NCI-H774 (cell line): ENCODE data around the gene MLF2.
A peak's percentile ranks its signal among the peaks of the same experiment; 100 is the strongest.

ENCODE experiments used
- DNase-seq: peaks from one replicate; lab custom pipeline; 2025; lab: John Stamatoyannopoulos, UW

The MLF2 gene

DNA sequence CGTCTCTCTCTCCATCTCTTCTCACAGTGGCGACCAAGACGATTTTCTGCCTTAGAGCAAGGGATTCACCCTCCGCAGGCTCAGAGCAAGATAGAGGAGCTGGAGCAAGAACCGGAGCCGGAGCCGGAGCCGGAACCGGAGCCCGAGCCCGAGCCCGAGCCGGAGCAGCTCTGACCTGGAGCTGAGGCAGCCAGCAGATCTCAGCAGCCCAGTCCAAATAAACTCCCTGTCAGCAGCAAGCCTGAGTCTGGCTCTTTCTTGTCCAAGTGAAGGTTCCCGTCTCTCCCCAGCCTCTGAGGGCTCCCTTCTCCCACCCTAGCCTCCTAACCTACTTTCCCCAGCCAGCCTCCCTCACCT, 25.3 kb upstream of the MLF2 start:
- DNase-seq, result no peak

DNA sequence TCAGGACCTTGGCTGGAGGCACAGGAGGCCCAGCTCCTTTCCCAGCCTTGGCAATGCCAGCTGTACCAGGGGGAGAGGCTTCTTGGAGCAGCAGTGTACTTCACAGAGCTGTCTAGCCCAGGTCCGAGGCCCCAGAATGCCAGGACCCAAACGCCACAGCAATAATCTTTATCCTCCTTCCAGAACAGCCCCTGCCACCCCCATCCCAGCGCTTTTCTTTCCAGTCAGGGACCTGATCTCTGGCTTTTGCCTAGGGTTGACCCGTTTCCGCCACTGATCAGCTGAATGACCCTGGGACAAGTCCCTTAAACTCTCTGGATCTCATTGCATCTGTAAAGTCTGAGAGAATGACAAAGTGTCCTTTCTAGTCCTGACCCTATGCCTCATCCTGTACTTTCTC, 24.4 kb upstream of the MLF2 start:
- DNase-seq, result no peak

DNA sequence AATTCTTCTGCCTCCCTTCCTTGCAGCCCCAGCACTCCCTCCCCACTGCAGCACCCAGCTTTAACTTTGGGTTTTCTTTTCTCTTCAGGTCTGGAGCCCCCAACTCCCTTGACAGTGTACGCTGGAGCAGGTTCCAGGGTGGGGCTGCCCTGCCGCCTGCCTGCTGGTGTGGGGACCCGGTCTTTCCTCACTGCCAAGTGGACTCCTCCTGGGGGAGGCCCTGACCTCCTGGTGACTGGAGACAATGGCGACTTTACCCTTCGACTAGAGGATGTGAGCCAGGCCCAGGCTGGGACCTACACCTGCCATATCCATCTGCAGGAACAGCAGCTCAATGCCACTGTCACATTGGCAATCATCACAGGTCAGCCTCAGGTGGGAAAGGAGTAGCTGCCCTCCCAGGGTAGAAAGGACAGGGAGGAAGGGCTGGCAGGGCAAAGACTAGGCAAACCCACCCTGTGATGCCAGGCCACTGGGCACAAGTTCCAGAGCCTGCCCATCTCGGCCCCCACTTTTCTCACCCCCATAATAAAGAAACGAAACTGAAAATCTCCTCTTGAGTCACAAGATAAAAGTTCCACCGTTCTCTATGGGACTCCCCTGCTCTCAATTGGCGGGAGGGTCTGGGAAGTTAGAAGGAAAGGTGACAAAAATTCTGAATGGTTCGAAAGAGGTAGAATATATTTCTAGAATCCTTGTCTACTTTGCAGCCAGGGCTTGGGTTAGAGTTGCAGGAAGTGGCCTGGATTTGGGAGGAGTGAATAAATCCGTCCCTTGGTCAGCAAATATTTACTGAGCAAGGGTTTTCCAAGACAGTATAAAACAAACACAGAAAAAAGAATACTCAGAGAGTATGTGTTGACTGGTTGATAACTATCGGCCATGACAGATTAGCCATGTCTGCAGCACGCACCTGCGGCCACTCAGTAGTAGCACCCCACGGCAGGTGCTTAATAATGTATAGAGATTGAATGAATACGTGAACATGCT, 22.5 kb upstream of the MLF2 start:
- DNase-seq, result peak; percentile 20

DNA sequence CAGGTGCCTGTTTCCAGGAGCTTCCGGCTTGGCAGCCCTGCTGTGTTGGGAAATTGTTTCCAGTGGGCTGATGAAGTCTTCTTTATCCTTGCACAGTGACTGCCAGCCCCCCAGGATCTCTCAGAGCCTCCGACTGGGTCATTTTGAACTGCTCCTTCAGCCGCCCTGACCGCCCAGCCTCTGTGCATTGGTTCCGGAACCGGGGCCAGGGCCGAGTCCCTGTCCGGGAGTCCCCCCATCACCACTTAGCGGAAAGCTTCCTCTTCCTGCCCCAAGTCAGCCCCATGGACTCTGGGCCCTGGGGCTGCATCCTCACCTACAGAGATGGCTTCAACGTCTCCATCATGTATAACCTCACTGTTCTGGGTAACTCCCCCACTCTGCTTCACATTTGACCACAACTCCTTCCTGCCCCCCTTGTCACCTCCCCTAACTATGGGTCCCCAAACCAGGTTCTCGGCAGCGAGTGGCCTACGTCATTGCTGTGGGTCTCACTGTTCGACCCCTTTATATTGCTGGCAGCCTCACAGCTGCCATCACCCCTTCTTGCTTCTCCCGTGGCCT, 21.6 kb upstream of the MLF2 start:
- DNase-seq, result no peak

DNA sequence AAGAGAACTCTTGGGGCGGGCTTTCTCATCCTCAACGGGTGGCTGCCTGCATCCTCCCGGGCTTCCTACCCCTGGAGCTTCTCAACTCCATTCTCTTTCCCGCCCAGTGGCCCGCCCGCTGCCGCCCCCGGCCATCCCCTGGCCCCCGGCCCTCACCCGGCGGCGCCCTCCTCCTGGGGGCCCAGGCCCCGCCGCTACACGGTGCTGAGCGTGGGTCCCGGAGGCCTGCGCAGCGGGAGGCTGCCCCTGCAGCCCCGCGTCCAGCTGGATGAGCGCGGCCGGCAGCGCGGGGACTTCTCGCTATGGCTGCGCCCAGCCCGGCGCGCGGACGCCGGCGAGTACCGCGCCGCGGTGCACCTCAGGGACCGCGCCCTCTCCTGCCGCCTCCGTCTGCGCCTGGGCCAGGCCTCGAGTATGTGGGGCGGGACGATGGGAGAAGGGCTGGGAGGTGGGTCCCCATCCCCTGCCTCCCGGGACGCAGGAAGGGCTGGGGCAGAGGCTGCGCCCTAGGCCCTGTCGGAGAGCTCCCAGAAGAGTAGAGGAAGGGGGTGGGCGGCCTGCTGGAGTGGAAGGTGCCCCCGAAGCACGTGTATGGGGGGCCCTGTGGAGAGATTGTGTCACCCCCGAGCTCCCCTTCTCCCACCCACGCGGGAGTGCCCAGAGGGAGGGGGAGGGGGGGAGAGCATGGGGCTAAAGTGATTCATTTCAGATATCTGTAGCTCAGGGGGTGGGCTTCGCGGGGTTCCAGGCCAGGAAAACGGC, 20.8 kb upstream of the MLF2 start:
- no peak for DNase-seq

DNA sequence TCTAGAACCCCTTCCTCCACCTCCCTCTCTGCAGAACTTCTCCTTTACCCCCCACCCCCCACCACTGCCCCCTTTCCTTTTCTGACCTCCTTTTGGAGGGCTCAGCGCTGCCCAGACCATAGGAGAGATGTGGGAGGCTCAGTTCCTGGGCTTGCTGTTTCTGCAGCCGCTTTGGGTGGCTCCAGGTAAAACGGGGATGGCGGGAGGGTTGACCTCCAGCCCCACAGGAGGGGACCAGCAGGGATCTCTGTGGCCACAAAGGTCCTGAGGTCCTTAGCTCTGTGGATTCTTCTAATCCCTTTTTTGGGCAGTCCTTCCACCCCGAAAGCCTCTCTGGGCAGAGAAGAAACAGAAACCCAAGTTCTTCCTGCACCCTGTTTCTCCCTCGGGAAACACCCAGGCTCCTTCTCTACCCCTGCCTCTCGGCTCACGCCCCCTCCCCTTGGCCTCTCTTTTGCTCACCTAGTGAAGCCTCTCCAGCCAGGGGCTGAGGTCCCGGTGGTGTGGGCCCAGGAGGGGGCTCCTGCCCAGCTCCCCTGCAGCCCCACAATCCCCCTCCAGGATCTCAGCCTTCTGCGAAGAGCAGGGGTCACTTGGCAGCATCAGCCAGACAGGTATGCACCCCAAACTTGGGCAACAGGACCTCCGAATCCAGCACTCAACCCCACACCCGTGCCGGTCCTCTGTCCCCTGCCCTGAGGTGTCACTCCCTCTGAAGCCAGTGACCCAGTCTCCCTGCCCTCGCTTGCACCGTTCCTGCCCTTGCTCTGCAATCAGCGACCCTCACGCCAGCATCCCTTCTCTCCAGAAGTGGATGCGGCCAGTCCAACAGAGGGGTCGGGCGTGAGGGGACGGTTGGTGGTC, 20.0 kb upstream of the MLF2 start:
- no peak for DNase-seq

DNA sequence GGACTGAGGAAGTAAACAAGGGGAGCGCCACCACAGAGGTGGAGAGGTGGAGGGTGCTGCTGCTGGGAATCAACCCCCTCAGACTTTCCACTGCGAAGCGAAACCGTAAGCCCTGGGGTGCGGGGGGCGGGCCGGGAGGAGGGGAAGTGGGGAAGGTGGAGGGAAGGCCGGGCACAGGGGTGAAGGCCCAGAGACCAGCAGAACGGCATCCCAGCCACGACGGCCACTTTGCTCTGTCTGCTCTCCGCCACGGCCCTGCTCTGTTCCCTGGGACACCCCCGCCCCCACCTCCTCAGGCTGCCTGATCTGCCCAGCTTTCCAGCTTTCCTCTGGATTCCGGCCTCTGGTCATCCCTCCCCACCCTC, 19.4 kb upstream of the MLF2 start, which contains the start of gene LAG3:
LAG3 (plus strand) TSS at position 190 of the 365 bp plus-strand sequence. CDS start 333 bp downstream, outside the sequence.
- DNase-seq, result no peak

DNA sequence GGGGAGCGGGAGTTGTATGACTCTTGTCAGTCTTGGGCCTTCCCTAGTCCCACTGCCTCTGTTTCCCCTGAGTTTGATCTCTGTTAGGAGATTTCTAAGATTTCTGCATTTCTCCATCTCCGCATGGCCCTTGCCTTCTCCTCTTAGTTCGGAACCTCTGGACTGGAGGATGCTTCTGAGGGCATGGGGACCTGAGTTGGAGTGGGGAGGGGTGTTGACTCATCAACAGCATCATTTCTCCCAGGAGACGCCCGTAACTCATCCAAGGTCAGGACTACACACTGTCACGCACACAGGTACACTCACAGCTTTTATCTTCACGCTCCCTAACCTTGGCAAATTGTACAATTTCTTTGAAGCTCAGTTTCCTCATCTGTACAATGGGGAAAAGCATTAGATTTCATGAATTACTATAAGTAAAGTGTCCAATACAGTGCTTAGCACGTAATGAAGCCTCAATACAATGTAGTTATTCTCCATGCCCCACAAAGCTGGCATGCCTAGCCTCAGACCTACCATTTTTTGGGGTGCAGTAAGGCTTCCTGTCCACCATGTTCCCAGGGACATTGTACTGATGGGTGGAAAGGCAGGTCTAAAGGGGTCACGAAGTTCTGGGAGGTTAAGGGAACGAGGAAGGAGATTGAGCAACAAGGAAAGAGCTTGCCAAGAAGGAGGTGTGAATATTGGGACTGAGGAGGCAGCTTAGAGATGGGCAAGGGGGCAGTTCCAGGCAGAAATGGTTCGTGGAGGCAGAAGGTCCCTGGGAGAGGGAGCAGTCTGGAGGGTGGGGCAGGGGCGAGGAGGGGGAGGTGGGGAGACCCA, 18.8 kb upstream of the MLF2 start:
- no peak for DNase-seq

DNA sequence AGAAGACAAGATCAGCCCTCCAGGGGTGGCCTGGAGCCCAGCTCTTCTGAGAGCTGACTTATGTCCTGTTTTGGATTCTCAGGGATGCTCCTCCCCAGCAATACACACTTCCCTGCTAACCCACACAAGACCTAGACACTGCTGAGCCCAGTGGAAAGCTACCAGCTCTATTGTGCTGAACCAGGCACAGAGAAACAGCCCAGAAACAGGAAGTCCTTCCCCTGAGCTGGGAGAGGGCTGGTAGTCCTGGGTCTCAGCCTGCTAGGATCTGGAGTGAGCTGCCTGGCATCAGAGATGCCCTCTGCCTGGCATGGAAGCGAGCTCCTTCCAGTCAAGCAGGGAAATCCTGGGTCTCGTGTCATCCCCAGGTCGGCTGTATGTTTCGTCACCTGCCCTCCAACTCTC, 18.2 kb upstream of the MLF2 start:
- DNase-seq, result no peak

DNA sequence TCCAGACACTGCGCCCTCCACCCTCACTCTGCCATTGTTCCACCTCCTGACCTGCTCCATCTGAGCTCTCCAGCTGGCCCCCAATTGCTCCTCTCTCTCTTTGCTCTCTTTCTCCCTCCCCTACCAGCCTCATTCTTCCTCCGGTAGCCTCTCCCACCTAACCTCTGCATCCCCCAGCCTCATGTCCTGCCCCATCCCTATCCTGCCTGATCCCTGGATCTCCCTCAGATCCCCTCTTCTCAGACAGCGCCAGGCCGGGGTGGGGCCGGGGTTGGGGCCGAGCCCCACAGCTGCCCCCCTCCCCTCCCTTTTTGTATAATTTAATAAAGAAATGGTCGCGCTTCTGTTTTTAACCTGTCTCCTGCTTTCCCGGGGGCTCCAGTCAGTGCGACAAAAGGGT, 17.7 kb upstream of the MLF2 start:
- DNase-seq, result no peak

DNA sequence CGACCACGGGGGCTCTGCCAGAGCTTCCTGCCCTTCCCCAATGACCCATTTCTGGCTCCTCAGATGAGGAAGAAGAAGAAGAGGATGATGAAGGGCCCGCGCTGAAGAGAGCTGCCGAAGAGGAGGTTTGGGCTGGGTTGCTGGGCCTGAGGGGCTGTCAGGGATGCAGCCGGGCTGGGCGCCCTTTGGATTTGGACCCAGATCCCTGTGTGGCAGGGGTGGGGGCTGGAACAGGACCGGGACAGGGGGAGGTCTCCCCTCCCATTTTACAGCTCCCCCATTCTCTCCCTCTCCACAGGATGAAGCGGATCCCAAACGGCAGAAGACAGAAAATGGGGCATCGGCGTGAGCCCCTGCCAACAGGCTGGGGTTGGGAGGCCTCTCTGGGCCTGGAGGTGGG, 17.2 kb upstream of the MLF2 start:
- no peak for DNase-seq

DNA sequence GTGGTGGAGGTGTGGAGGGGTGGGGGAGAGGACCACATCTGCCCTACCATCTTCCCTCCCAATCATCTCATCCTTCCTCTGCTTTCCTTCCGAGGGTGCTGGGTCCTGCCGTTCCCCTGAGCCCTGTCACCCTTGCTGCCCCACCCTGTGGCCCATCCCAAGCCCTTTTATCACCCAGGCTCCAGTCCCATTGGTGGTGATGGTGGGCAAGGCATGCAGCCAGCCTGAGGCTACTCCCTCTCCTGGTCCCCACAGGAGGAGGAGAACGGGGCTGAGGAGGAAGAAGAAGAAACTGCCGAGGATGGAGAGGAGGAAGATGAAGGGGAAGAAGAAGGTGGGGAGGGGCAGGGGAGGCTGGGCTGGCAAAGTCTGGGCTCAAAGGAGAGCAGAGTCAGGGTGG, 16.7 kb upstream of the MLF2 start:
- DNase-seq, result no peak

DNA sequence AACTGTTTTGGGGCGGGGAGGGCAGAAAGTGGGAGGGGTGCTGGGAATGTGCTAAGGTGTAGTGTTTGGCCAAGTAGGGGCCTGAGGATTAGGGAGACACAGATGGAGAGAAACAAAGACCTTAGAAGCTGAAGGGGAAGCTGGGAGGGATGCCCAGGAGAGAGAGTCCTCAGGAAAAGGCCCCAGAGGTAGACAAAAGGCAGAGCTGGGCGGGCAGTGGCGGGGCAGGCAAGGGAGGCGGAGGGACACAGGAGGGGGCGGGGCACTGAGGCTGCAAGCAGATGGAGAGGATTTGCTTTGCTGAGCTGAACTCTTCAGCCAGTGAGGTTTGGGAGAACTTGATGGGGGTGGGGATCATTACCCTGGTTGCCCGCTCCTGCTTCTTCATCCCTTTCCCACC, 16.0 kb upstream of the MLF2 start:
- peak; percentile 32 for DNase-seq

DNA sequence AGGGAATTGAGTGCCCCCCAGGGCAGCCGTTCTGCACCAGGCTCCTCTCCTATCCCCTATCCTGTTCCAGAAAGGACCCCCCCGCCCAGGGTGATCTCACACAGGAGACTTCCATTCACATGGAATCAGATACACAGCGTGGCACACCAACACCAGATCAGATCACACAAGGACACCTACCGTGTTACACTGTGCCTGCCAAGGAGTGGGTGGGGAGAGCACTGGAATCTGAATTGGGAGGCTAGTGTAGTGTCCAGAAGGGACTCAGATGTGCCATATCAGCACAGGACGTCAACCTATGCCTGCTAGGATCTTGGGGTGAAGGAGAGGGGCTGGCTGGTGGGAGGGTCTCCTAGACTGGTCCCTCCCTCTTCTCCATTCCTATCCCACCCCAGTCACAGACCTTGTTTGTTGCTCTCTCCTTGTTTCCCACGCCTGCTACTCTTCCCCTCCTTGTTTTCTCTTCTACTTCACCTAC, 15.5 kb upstream of the MLF2 start:
- no peak for DNase-seq

DNA sequence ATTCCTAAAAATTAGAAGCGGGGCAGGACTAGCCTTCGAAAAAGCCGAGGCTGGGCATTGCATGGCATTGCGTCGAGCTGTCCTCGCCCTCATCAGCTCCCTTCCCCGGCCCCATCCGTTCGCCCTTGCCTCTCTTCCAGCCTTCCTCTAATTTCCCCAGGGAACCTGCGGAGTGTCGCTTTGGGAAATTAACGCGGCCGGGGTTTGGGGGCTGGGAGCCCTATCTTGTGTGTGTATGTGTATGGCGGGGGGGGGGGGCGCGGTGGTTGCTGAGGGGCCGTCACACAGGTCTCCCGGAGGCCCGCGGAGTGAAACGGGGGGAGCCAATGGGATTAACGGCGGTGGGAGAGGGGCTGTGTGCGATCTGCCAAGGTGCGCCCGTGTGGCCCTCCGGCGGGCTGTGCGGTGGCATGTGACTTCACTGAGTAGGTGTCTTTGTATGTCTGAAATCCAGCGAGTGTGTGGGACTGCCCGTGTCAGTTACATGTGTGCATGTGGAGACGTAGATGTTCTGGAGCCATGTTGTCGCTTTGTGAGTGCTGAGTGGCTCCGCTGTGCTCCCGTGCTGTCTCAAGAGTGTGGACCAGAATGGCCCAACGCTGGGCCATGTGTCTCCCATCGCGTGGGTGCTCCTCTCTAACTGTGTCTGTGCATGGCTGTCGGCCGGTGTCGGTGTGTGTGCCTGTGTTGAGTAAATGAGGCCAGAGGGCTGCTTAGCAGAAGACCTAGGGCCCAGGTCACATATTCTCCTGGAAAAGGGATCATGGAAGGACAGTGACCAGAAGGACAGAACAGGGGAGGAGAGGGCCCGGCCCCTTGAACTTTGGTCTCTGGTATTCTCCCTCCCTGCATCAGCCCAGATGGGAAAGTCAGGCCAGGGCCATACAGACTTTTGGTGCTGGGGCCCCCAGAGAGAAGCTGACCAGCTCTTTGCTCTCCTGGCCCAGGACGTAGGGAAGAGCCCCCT, 14.7 kb upstream of the MLF2 start:
- DNase-seq, result no peak

DNA sequence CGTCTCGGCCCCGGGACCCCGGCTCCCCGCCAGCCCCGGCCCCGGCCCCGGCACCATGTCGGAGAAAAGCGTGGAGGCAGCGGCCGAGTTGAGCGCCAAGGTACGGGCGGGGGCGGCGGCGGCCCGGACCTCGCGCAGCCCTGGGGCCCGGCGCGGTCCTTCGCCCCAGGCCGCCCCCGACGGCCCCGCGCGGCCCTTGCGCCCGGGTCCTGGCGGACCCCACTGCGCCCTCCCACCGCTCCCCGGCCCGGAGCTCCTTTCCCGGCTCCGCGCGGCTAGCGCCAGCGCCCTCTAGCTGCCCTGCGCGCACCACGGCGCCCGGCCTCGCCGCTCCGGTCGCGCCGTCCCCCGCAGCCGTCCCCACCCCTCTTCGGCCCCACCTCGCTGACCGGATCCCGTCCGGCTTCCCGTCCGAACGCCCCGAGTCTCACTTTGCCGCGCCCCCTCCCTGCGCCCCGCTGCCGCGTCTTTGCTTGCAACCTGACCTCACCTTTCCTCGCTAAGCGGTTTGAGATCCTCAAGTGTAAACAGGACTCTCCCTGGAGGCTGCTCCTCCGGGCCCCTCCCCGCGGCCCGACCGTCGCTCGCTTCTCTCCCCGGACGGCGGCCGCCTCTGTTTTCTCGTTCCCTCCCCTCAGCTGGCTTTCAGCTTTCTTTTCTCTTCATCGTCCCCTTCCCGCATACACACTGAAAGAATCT, 13.9 kb upstream of the MLF2 start:
- peak; percentile 64 for DNase-seq

DNA sequence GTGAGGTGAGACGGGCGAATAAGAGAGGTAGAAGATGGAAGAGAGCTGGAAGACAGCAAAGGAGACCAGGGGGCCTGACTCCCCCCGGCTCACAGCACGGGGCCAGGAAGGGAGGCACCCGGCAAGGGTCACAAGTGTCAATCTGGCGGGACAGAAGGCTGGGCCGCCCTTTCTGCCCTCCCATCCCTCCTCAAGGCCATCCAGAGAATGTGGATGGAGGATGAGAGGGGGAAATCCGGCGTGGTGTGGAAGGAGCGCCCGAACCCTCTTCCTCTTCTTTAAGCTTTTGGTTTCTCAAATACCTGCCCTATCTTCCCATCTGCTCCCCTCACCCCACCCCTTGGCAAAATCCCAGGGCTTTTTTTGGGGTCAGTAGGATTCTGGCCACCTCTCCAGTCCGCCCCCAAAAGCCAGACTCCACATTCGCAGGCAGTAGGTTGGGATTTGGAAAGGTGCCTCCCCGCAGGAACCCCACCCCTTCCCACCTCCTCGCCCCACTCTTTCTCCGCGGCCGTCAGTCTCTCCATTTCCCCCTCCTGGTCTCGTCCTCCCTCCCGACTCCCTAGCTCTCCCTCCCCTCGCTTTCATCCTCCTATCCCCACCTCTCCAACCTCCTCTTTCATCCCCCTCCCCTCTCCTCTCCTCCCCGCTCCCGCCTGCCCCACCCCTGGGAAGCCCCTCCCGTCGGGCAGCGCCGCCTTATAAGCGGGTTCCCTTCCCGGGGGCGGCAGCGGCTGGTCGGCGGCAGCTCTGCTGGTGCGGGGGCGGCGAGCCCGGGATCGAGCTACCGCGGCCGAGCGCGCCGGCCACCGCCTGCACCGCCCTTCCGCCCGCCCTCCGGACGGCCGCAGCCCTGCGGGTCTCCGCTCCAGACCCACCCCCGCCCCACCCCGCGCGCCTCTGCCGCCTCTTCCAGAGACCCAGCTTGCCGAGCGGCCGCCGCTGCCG, 13.0 kb upstream of the MLF2 start, which contains the start of gene PTMS:
PTMS (plus strand) TSS at position 730 of the 948 bp plus-strand sequence. CDS start 343 bp downstream, outside the sequence.
- peak; percentile 94 for DNase-seq
